ENCODE measurements around the gene LUC7L3. TPM values are rescaled to one million over a fixed set of nuclear protein-coding genes. Genes with fewer than 3 reads are reported as not detected.
A peak's percentile ranks its signal among the peaks of the same experiment; 100 is the strongest.

LUC7L3 gene
- total RNA-seq, 1 experiment from 2014 or later: 154 TPM

- H3K4me2 ChIP-seq (ENCODE audit: insufficient read depth, insufficient read length, low read length): no peak overlapping the region
- no peak overlapping the region for H2BK20ac ChIP-seq (ENCODE audit: low read depth, low read length, poor library complexity, severe bottlenecking)
- no peaks in the 10 kb centered on the region for H3K79me1 ChIP-seq (ENCODE audit: insufficient read depth, low read depth, low read length, poor library complexity, severe bottlenecking)
- H2BK12ac ChIP-seq (ENCODE audit: insufficient read length, low read depth, low read length): no peak overlapping the region
- H3K9ac ChIP-seq (ENCODE audit: extremely low read depth, insufficient read length, low read length): no peak overlapping the region
- H3K14ac ChIP-seq (ENCODE audit: insufficient read depth, low read length): peak overlapping the region; percentile 41; the same call in 1 of the 2 replicates
- H3K9me3 Mint-ChIP-seq: no peaks in the 10 kb centered on the region
- DNase-seq: no peak
- H3K4me1 ChIP-seq (ENCODE audit: insufficient read depth, low read length): 0 out of 2 replicates have a peak, but pooled peaks cover 4% of the 10 kb centered on the region
- peak overlapping the region in 1 of 3 experiments; percentile 16; a peak in 3 of 7 replicates for H3K27ac Mint-ChIP-seq
- H4K5ac ChIP-seq (ENCODE audit: insufficient read length, low read depth, low read length): no peak overlapping the region
- no peak overlapping the region for H2BK15ac ChIP-seq (ENCODE audit: low read depth, low read length)
- H3K79me2 ChIP-seq (ENCODE audit: insufficient read depth, low read length): no peaks in the 10 kb centered on the region
- H3K23me2 ChIP-seq (ENCODE audit: insufficient read length, low read depth, low read length, poor library complexity, severe bottlenecking): peaks cover 2% of the 10 kb centered on the region
- H3K27me3 ChIP-seq (ENCODE audit: insufficient read depth, low read length): no peaks in the 10 kb centered on the region
- H4K91ac ChIP-seq (ENCODE audit: insufficient read length, low read depth, low read length): no peak overlapping the region
- H3K27ac ChIP-seq (ENCODE audit: insufficient read length, low read depth, low read length): no peak overlapping the region
- no peaks in the 10 kb centered on the region for H4K20me1 ChIP-seq (ENCODE audit: control insufficient read depth, insufficient read depth, insufficient read length)
- H3K4me1 Mint-ChIP-seq: peaks cover 11 to 19% of the 10 kb centered on the region in 2 experiments
- H2AK5ac ChIP-seq (ENCODE audit: insufficient read length, low read length): no peak overlapping the region
- no peaks in the 10 kb centered on the region for H3K36me3 Mint-ChIP-seq (ENCODE audit: insufficient read depth in 1 of 3, low read depth in 3 of 3)
- H3T11ph ChIP-seq (ENCODE audit: low read length): no peak overlapping the region
- H4K8ac ChIP-seq (replicated peaks; ENCODE audit: insufficient read length, low read depth, low read length): no peak overlapping the region
- TF ChIP-seq CTCF (conservative IDR thresholded peaks at IDR 0.05): no peak
- H3K56ac ChIP-seq (ENCODE audit: insufficient read length, low read depth, low read length): no peak overlapping the region
- no peaks in the 10 kb centered on the region for H3K9me3 ChIP-seq (ENCODE audit: control insufficient read depth, low read depth, low read length)
- H3K23ac ChIP-seq (ENCODE audit: insufficient read length, low read depth, low read length): no peak overlapping the region
- H3K4me3 Mint-ChIP-seq: no peak overlapping the region
- H2BK5ac ChIP-seq (ENCODE audit: insufficient read length, low read length): no peak overlapping the region
- no peaks in the 10 kb centered on the region for H3K27me3 Mint-ChIP-seq (ENCODE audit: low read depth)
- no peak overlapping the region for H3K18ac ChIP-seq (ENCODE audit: insufficient read length, low read depth, low read length)
- no peak overlapping the region for H2AFZ ChIP-seq (ENCODE audit: low read length)
- WGBS (ENCODE audit: extremely low coverage, insufficient read length, low lambda C conversion rate): no CpG with 5 or more reads among the region's 6 CpGs
- H2BK120ac ChIP-seq (ENCODE audit: low read depth, low read length, poor library complexity, severe bottlenecking): no peak overlapping the region
- H3K4ac ChIP-seq (ENCODE audit: low read depth, low read length): no peak overlapping the region
Measured at GRCh38 chr17:50790618-50791017, 71.2 kb downstream of the LUC7L3 start.
